Upper lobe of right lung (tissue), 1 donor: Measurements from ENCODE around the gene PRRT1B. TPM values are rescaled to one million over a fixed set of nuclear protein-coding genes. Genes with fewer than 3 reads are reported as not detected.

ENCODE experiments used
- ATAC-seq: fragments of 200-7000 bp; cut with Tn5 transposase; one replicate; pipeline ENCODE4 v1.9.1; 2020; ENCODE audit warnings: mild to moderate bottlenecking, moderate library complexity
- DNase-seq: peaks from one replicate; pipeline ENCODE4 v3.0.0-alpha.2; 2020
- H3K27ac ChIP-seq: fragments of 200-600 bp; one replicate; pipeline ENCODE4 v1.8.0; 2022
- H3K27me3 ChIP-seq: fragments of 200-600 bp; one replicate; pipeline ENCODE4 v1.8.0; 2022; ENCODE audit warnings: mild to moderate bottlenecking
- H3K36me3 ChIP-seq: fragments of 200-600 bp; one replicate; pipeline ENCODE4 v1.8.0; 2022
- H3K4me1 ChIP-seq: fragments of 200-600 bp; one replicate; pipeline ENCODE4 v1.8.0; 2022
- H3K4me3 ChIP-seq: fragments of 200-600 bp; one replicate; pipeline ENCODE4 v1.8.0; 2022; ENCODE audit warnings: mild to moderate bottlenecking
- H3K9me3 ChIP-seq: fragments of 200-600 bp; one replicate; pipeline ENCODE4 v1.8.0; 2022
- intact Hi-C: fragments of 100-400 bp; cut with DNase I; formaldehyde crosslinking; loops from one replicate; pipeline ENCODE4 v1.11.0; 2022
- total RNA-seq: library from RNA; stranded (reverse); fragmentation: NEBNext Ultra II Directional; extraction: Animal tissue kit (Norgen Biotek cat#: 25700); gene quantifications from one replicate; pipeline ENCODE4 v1.2.1, GENCODE V29; 2021
- TF ChIP-seq, protein P1 (sequence below): fragments of 200-600 bp; IDR thresholded peaks from one replicate; pipeline ENCODE4 v1.8.0; 2022; ENCODE audit warnings: antibody characterized with exemption
- donor health status: DM: no; HTN: yes; CAD: no; lungs with severe emphysema.

Gene PRRT1B
- total RNA-seq, 1 donor from 2014 or later, result 3.9 TPM

DNA sequence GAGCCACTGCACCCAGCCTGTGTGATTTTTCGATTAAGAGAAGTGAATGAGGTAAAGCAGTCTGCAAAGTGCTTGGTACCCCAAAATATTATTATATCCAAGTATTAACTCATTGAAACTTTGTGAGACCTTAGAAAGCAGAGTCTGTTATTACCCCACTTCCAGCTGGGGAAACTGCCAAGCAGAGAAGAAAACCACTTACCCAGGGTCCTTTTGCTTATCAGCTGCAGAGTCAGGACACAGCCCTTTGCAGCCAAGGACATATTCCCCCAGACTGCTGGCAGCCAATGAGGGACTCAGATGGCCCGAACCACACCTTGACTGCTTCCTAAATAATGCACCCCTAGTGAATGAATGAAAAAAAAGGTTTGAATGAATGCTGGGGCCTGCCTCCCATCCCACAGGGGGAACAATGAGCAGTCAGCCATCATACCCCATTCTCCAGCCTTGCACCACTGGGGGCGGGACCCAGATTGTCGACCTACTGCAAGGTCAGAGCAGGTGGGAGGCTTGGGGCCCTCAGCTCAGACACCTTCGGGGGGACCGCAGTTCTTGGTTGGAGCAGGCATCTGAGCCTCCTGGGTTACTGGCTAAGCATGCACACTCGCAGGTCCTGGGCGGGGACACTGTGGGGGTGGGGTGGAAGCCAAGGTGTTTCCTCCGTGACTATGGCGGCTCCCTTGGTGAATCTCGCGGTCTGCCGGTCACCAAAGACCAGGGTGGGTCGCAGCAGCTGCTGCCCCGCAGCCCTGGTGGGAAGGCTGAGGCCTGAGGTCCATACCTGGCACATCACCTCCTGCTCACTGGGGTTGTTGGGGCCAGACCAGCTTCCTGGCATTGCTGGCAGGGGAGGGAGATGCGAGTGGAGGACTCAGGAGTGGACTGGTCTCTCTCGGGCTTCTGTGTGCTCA is 29.7 kb downstream of the PRRT1B start:
- H3K27ac ChIP-seq, result no peak overlapping the region
- H3K9me3 ChIP-seq, result no peaks in the 10 kb centered on the region
- TF ChIP-seq, protein P1, sequence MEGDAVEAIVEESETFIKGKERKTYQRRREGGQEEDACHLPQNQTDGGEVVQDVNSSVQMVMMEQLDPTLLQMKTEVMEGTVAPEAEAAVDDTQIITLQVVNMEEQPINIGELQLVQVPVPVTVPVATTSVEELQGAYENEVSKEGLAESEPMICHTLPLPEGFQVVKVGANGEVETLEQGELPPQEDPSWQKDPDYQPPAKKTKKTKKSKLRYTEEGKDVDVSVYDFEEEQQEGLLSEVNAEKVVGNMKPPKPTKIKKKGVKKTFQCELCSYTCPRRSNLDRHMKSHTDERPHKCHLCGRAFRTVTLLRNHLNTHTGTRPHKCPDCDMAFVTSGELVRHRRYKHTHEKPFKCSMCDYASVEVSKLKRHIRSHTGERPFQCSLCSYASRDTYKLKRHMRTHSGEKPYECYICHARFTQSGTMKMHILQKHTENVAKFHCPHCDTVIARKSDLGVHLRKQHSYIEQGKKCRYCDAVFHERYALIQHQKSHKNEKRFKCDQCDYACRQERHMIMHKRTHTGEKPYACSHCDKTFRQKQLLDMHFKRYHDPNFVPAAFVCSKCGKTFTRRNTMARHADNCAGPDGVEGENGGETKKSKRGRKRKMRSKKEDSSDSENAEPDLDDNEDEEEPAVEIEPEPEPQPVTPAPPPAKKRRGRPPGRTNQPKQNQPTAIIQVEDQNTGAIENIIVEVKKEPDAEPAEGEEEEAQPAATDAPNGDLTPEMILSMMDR, result no peak
- H3K4me1 ChIP-seq, result no peaks in the 10 kb centered on the region
- peaks cover 65% of the 10 kb centered on the region for H3K36me3 ChIP-seq
- no peak for DNase-seq
- H3K4me3 ChIP-seq, result no peak overlapping the region
- intact Hi-C loops, result no loop called here
- H3K27me3 ChIP-seq, result no peaks in the 10 kb centered on the region
- no peak for ATAC-seq

DNA sequence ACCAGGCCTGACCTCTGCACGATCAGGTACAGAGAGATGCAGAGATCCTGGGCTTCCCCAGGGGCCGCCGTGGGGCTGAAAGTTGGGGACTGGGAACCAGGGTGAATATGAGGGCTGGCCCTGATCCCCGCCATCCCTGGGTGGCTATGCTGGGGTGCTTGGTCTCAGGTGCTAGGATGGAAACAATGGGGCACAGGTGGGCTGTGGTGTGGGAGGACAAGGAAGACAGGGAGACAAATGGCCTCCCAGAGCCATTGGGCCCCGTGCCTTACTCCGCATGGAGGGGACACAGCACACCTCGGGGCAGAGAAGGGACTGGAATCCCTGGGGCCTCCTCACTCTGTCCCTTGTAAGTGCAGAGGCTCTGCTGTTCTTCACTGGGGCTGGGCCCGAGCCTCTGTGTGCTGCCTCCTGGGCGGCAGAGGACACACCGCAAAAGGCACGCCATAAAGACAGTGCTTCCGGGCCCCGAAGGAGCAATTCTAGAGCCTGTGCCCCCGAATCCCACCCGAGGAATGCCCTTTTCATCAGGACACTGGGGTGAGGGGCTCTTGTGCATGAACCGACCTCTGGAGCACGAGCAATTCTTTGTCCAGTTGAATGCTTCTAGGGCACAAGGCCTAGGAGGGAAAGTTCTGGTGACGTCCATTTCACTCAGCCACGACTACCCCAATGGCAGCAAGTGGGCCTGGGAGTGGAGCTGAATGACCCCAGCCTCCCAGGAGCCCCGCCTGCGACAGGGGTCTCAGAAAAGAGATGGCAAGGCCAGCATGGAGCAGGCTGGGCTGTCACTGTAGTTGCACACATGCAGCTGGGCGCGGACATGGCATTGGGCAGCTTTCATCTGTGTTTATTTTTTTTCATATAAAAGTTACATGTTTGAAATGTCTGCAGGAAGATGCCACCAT is 30.9 kb downstream of the PRRT1B start:
- Histone ChIP-seq H3K27ac (no peak overlapping the region), H3K4me3 (no peak overlapping the region), H3K36me3 (peaks cover 74% of the 10 kb centered on the region), H3K4me1 (no peaks in the 10 kb centered on the region), H3K9me3 (no peaks in the 10 kb centered on the region), H3K27me3 (no peaks in the 10 kb centered on the region)
- TF ChIP-seq, protein P1, result no peak
- DNase-seq, result no peak
- no peak for ATAC-seq
- intact Hi-C loops, result no loop called here

DNA sequence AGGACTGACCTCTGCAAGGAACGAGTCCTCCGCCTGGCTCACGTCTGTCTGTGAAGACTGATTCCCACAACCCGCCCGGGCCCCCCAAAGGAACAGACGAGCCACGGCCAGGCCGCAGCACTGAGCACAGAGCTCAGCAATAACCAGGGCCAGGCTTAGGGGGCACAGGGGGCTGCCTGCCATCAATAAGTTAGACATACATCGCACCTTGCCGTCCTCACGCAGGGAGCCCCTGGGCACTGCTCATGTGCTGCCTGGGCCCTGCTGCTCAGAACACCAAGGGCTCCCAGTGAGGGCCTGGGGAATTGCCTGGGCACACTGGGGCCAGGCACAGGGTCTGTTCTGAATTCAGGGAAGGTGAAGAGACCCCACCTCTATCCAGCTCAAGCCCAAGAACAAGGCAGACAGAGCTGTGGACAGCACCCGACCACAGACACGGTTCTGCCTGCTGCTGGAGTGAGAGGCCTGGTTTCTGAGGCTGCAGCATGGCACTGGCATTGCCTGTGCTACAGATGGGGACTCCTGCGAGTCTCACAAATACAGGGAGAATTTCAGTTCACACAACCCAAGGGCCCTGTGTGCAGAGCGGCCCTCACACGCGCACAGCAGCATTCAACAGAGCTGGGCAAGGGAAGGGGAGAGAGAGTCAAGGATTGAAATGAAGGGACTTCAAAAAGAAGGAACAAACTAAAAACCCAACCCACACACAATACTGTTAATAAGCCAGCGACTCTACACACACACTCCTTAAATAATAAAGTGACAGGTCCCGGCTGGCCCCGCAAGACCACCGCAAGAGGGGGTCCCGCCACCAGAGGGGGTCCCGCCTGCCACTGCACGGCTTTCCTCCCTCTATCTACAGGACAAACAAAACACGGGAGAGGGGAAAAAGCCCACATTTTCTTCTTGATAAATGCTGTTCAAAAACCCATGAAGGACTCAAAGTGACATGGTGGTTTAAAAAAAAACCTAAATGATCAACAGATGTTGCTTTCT is 32.0 kb downstream of the PRRT1B start:
- DNase-seq (no peak), ATAC-seq (no peak)
- Histone ChIP-seq H3K4me1 (no peaks in the 10 kb centered on the region), H3K27ac (no peak overlapping the region), H3K36me3 (peaks cover 75% of the 10 kb centered on the region), H3K4me3 (no peak overlapping the region), H3K9me3 (no peaks in the 10 kb centered on the region), H3K27me3 (no peaks in the 10 kb centered on the region)
- intact Hi-C loops, result no loop called here
- TF ChIP-seq, protein P1, result no peak

DNA sequence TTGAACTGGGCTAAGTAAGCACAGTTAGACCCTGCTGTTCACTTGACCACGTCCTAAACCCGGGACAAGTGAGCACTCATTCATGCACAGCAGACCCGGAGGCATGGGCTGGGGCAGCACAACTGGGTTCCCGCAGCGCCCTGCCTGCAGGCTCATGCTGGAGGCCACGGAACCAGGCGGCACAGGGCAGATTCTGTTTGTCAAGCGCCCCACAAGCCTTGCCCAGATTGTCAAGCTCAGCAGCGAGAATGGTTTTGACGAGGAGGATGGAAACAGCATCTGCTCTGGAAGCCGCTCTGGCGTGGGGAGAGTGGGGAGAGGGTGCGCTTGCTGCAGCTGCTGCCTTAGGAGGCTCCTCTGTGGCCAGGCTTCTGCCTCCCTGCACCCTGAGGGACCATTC is 32.7 kb downstream of the PRRT1B start:
- H3K36me3 ChIP-seq, result peaks cover 75% of the 10 kb centered on the region
- no peak overlapping the region for H3K27ac ChIP-seq
- H3K4me1 ChIP-seq, result no peaks in the 10 kb centered on the region
- intact Hi-C loops, result no loop called here
- no peaks in the 10 kb centered on the region for H3K27me3 ChIP-seq
- DNase-seq (no peak), ATAC-seq (no peak)
- H3K4me3 ChIP-seq, result no peak overlapping the region
- no peaks in the 10 kb centered on the region for H3K9me3 ChIP-seq
- TF ChIP-seq, protein P1, result no peak
